SIG-M5 treated with dmso at 0.1 percent for 504 hours (cell line): ENCODE measurements around the gene STIM2.
"Not testable (repeated sequence)": the region's sequence is repeated elsewhere in the genome, so short reads cannot be mapped to it uniquely, and the experiment has no call there.

Source experiments
- DNase-seq: peaks from one replicate; lab custom pipeline; 2025; ENCODE audit not compliant: unreplicated experiment; lab: John Stamatoyannopoulos, UW

Gene STIM2

GRCh38 chr4:27024805-27025204, 164.2 kb downstream of the STIM2 start:
- no peak for DNase-seq

- DNase-seq = no peak
These were observed 166.8 kb downstream of the STIM2 start for GRCh38 chr4:27027428-27027827.

GRCh38 chr4:27035127-27035526, 174.5 kb downstream of the STIM2 start:
- not testable (repeated sequence) for DNase-seq

GRCh38 chr4:27040356-27040755, 179.7 kb downstream of the STIM2 start:
- DNase-seq = no peak

GRCh38 chr4:27042411-27042810, 181.8 kb downstream of the STIM2 start:
- no peak for DNase-seq

- DNase-seq = no peak
These were observed 182.6 kb downstream of the STIM2 start for GRCh38 chr4:27043200-27043599.

- no peak for DNase-seq
These were observed 186.2 kb downstream of the STIM2 start for GRCh38 chr4:27046851-27047250.

- DNase-seq = peak; percentile 59
These were observed 188.0 kb downstream of the STIM2 start for GRCh38 chr4:27048429-27049238.

- DNase-seq = no peak
These were observed 188.7 kb downstream of the STIM2 start for GRCh38 chr4:27049239-27049829.

GRCh38 chr4:27050731-27051130, 190.1 kb downstream of the STIM2 start:
- DNase-seq = no peak

GRCh38 chr4:27055221-27055760, 194.7 kb downstream of the STIM2 start:
- DNase-seq = no peak

- no peak for DNase-seq
These were observed 195.6 kb downstream of the STIM2 start for GRCh38 chr4:27056281-27056680.

- no peak for DNase-seq
These were observed 196.4 kb downstream of the STIM2 start for GRCh38 chr4:27057053-27057452.

- no peak for DNase-seq
These were observed 197.0 kb downstream of the STIM2 start for GRCh38 chr4:27057662-27058061.

GRCh38 chr4:27058819-27059406, 198.3 kb downstream of the STIM2 start:
- DNase-seq = no peak

- no peak for DNase-seq
These were observed 198.8 kb downstream of the STIM2 start for GRCh38 chr4:27059446-27059845.

GRCh38 chr4:27062256-27062655, 201.6 kb downstream of the STIM2 start:
- no peak for DNase-seq

- DNase-seq = peak; percentile 86
These were observed 205.9 kb downstream of the STIM2 start for GRCh38 chr4:27066591-27066990.

GRCh38 chr4:27068151-27068867, 207.7 kb downstream of the STIM2 start:
- DNase-seq = no peak
